Measurements from ENCODE around the gene EIF4G3.

- TF ChIP-seq CTCF (IDR thresholded peaks at IDR 0.05; ENCODE audit: insufficient read depth, low read length, poor library complexity, severe bottlenecking), result no peak
- TF ChIP-seq EZH2phosphoT487 (conservative IDR thresholded peaks at IDR 0.05; ENCODE audit: low read length), result no peak
Measured at GRCh38 chr1:20870718-20871117, 306.0 kb downstream of the EIF4G3 start.
